H9 (cell line): ENCODE measurements around the gene HSD17B3. TPM values are rescaled to one million over a fixed set of nuclear protein-coding genes. Genes with fewer than 3 reads are reported as not detected.

Experiments
- DNase-seq: peaks from one replicate; pipeline ENCODE4 v3.0.0-alpha.2; 2017
- H2AFZ ChIP-seq: one replicate; pipeline ENCODE4 v1.6.1; 2013; ENCODE audit warnings: mild to moderate bottlenecking, low read length, control low read depth, moderate library complexity
- H2AK5ac ChIP-seq: 2 replicates; pipeline ENCODE4 v1.6.1; 2013; ENCODE audit warnings: low read length, control low read depth, mixed read lengths; ENCODE audit not compliant: insufficient read length
- H2BK120ac ChIP-seq: one replicate; pipeline ENCODE4 v1.6.1; 2013; ENCODE audit warnings: low read depth, mild to moderate bottlenecking, low read length, control low read depth, inconsistent platforms; ENCODE audit not compliant: poor library complexity, severe bottlenecking
- H2BK12ac ChIP-seq: 2 replicates; pipeline ENCODE4 v1.6.1; 2013; ENCODE audit warnings: low read length, control low read depth, mixed read lengths, low read depth; ENCODE audit not compliant: insufficient read length
- H2BK15ac ChIP-seq: 2 replicates; pipeline ENCODE4 v1.6.1; 2013; ENCODE audit warnings: low read depth, low read length, control low read depth
- H2BK20ac ChIP-seq: one replicate; pipeline ENCODE4 v1.6.1; 2013; ENCODE audit warnings: low read depth, mild to moderate bottlenecking, low read length, control low read depth, inconsistent platforms; ENCODE audit not compliant: poor library complexity, severe bottlenecking
- H2BK5ac ChIP-seq: 2 replicates; pipeline ENCODE4 v1.6.1; 2013; ENCODE audit warnings: low read length, control low read depth, mixed read lengths; ENCODE audit not compliant: insufficient read length
- H3K14ac ChIP-seq: 2 replicates; pipeline ENCODE4 v1.6.1; 2013; ENCODE audit warnings: low read length, control low read depth; ENCODE audit not compliant: insufficient read depth
- H3K18ac ChIP-seq: 2 replicates; pipeline ENCODE4 v1.6.1; 2013; ENCODE audit warnings: low read depth, mild to moderate bottlenecking, mixed read lengths, low read length, control low read depth; ENCODE audit not compliant: insufficient read length
- H3K23ac ChIP-seq: 2 replicates; pipeline ENCODE4 v1.6.1; 2013; ENCODE audit warnings: low read length, control low read depth, mixed read lengths, low read depth; ENCODE audit not compliant: insufficient read length
- H3K23me2 ChIP-seq: 2 replicates; pipeline ENCODE4 v1.6.1; 2013; ENCODE audit warnings: low read depth, mild to moderate bottlenecking, mixed read lengths, low read length, control low read depth; ENCODE audit not compliant: insufficient read length, poor library complexity, severe bottlenecking
- H3K27ac ChIP-seq: 2 replicates; pipeline ENCODE4 v1.5.1; 2013; ENCODE audit warnings: low read length, control low read depth, mixed read lengths, low read depth; ENCODE audit not compliant: insufficient read length
- H3K27me3 ChIP-seq: 2 replicates; pipeline ENCODE4 v1.6.1; 2013; ENCODE audit warnings: low read length, control low read depth, inconsistent platforms; ENCODE audit not compliant: insufficient read depth
- H3K4ac ChIP-seq: 2 replicates; pipeline ENCODE4 v1.6.1; 2013; ENCODE audit warnings: low read depth, mild to moderate bottlenecking, control low read depth, inconsistent platforms, low read length, moderate library complexity
- H3K4me1 ChIP-seq: 2 replicates; pipeline ENCODE4 v1.6.1; 2013; ENCODE audit warnings: low read length, control low read depth, inconsistent platforms; ENCODE audit not compliant: insufficient read depth
- H3K4me2 ChIP-seq: 2 replicates; pipeline ENCODE4 v1.6.1; 2013; ENCODE audit warnings: low read length, control low read depth, mixed read lengths; ENCODE audit not compliant: insufficient read length, insufficient read depth
- H3K56ac ChIP-seq: 2 replicates; pipeline ENCODE4 v1.6.1; 2013; ENCODE audit warnings: low read depth, mild to moderate bottlenecking, mixed read lengths, low read length, control low read depth; ENCODE audit not compliant: insufficient read length
- H3K79me1 ChIP-seq: 2 replicates; pipeline ENCODE4 v1.6.1; 2013; ENCODE audit warnings: low read depth, mild to moderate bottlenecking, moderate library complexity, low read length, control low read depth, inconsistent platforms; ENCODE audit not compliant: insufficient read depth, poor library complexity, severe bottlenecking
- H3K79me2 ChIP-seq: 2 replicates; pipeline ENCODE4 v1.6.1; 2013; ENCODE audit warnings: low read length, control low read depth, inconsistent platforms; ENCODE audit not compliant: insufficient read depth
- H3K9ac ChIP-seq: 2 replicates; pipeline ENCODE4 v1.6.1; 2013; ENCODE audit warnings: low read length, control low read depth, mixed read lengths; ENCODE audit not compliant: insufficient read length; ENCODE audit errors: extremely low read depth
- H3K9me3 ChIP-seq: one replicate; pipeline ENCODE4 v1.6.1; 2013; ENCODE audit warnings: low read depth, low read length, inconsistent platforms; ENCODE audit not compliant: control insufficient read depth
- H3T11ph ChIP-seq: one replicate; pipeline ENCODE4 v1.6.1; 2013; ENCODE audit warnings: mild to moderate bottlenecking, low read length, control low read depth, inconsistent platforms
- H4K20me1 ChIP-seq: one replicate; pipeline ENCODE4 v1.6.1; 2013; ENCODE audit not compliant: control insufficient read depth, insufficient read length, insufficient read depth
- H4K5ac ChIP-seq: 2 replicates; pipeline ENCODE4 v1.6.1; 2013; ENCODE audit warnings: low read depth, mild to moderate bottlenecking, mixed read lengths, low read length, control low read depth; ENCODE audit not compliant: insufficient read length
- H4K8ac ChIP-seq: replicated peaks from 2 replicates; pipeline ENCODE4 v1.6.1; 2013; ENCODE audit warnings: low read length, control low read depth, mixed read lengths, low read depth; ENCODE audit not compliant: insufficient read length
- H4K91ac ChIP-seq: 2 replicates; pipeline ENCODE4 v1.6.1; 2013; ENCODE audit warnings: low read depth, mild to moderate bottlenecking, moderate library complexity, mixed read lengths, low read length, control low read depth; ENCODE audit not compliant: insufficient read length
- H3K27ac Mint-ChIP-seq, 3 experiments: 2 replicates in 2 of 3; 3 replicates in 1 of 3; pipeline ENCODE4 v1.8.0; 2020 to 2021; ENCODE audit warnings: mixed read lengths in 3 of 3, mild to moderate bottlenecking in 1 of 3, moderate library complexity in 1 of 3
- H3K27me3 Mint-ChIP-seq: 2 replicates; pipeline ENCODE4 v1.8.0; 2021; ENCODE audit warnings: low read depth, mild to moderate bottlenecking, moderate library complexity, mixed read lengths
- H3K36me3 Mint-ChIP-seq, 3 experiments: 2 replicates in 2 of 3; 3 replicates in 1 of 3; pipeline ENCODE4 v1.8.0; 2020 to 2021; ENCODE audit warnings: low read depth in 3 of 3, mixed read lengths in 3 of 3; ENCODE audit not compliant: insufficient read depth in 1 of 3
- H3K4me1 Mint-ChIP-seq, 2 experiments: 2 replicates each; pipeline ENCODE4 v1.8.0; 2020; ENCODE audit warnings: mixed read lengths in 2 of 2
- H3K4me3 Mint-ChIP-seq, 2 experiments: 2 replicates in 1 of 2; 3 replicates in 1 of 2; pipeline ENCODE4 v1.8.0; 2020 to 2021; ENCODE audit warnings: mild to moderate bottlenecking in 2 of 2, mixed read lengths in 2 of 2, moderate library complexity in 1 of 2
- H3K9me3 Mint-ChIP-seq, 2 experiments: 2 replicates in 1 of 2; 3 replicates in 1 of 2; pipeline ENCODE4 v1.8.0; 2020; ENCODE audit warnings: mild to moderate bottlenecking in 2 of 2, mixed read lengths in 2 of 2, moderate library complexity in 1 of 2
- CTCF ChIP-seq: fragments of 200-600 bp; sonication (generic); conservative IDR thresholded peaks from 3 replicates; pipeline ENCODE4 v1.8.0; 2021; ENCODE audit warnings: antibody characterized with exemption, mild to moderate bottlenecking
- WGBS: extraction: QIAGEN DNeasy Blood & Tissue Kit; methylation state at CpG from one replicate; pipeline ENCODE4 v1.1.7; 2013; ENCODE audit warnings: missing lambda C conversion rate, low lambda C conversion rate, mixed read lengths; ENCODE audit not compliant: insufficient read length; ENCODE audit errors: extremely low coverage; 5-methylcytosine and 5-hydroxymethylcytosine counted together
- total RNA-seq: library from RNA; stranded (reverse); gene quantifications from 2 replicates; pipeline ENCODE4 v1.2.1, GENCODE V29; 2021

The HSD17B3 gene
- total RNA-seq, 1 experiment from 2014 or later, result not detected

GRCh38 chr9:96202971-96203780 lies 98.8 kb downstream of the HSD17B3 start:
- Histone ChIP-seq H3K9ac (no peak overlapping the region), H4K5ac (no peak overlapping the region), H3K4ac (no peak overlapping the region), H4K20me1 (no peaks in the 10 kb centered on the region), H2BK12ac (no peak overlapping the region), H3K4me1 (peaks cover 3% of the 10 kb centered on the region; the same call in 1 of the 2 replicates), H3K79me2 (no peaks in the 10 kb centered on the region), H3K18ac (no peak overlapping the region), H3T11ph (no peak overlapping the region), H2BK5ac (no peak overlapping the region), H4K91ac (no peak overlapping the region), H2BK20ac (no peak overlapping the region), H3K23ac (no peak overlapping the region), H2BK15ac (no peak overlapping the region), H3K4me2 (no peak overlapping the region), H3K56ac (no peak overlapping the region), H4K8ac (no peak overlapping the region), H3K27me3 (no peaks in the 10 kb centered on the region), H3K9me3 (no peaks in the 10 kb centered on the region), H2AFZ (no peak overlapping the region), H3K27ac (no peak overlapping the region), H3K79me1 (no peaks in the 10 kb centered on the region), H3K23me2 (no peaks in the 10 kb centered on the region), H2BK120ac (no peak overlapping the region), H2AK5ac (no peak overlapping the region), H3K14ac (no peak overlapping the region)
- no peak for TF ChIP-seq CTCF
- H3K9me3 Mint-ChIP-seq, result peaks cover 4% of the 10 kb centered on the region in 2 experiments; a peak in 4 of 5 replicates
- DNase-seq, result peak; percentile 13
- H3K27ac Mint-ChIP-seq, result no peak overlapping the region; a peak in 1 of 7 replicates
- peaks cover 0 to 4% (median 0%) of the 10 kb centered on the region in 3 experiments; a peak in 4 of 7 replicates for H3K36me3 Mint-ChIP-seq
- no CpG with 5 or more reads among the region's 13 CpGs for WGBS
- no peak overlapping the region for H3K4me3 Mint-ChIP-seq
- peaks cover 12% of the 10 kb centered on the region for H3K27me3 Mint-ChIP-seq
- peaks cover 10 to 12% of the 10 kb centered on the region in 2 experiments; a peak in 3 of 4 replicates for H3K4me1 Mint-ChIP-seq
